Measurements from ENCODE around the gene KLF3. TPM values are rescaled to one million over a fixed set of nuclear protein-coding genes. Genes with fewer than 3 reads are reported as not detected.
A peak's percentile ranks its signal among the peaks of the same experiment; 100 is the strongest.

The KLF3 gene
- total RNA-seq, 1 donor from 2014 or later = 60.9 TPM

DNA sequence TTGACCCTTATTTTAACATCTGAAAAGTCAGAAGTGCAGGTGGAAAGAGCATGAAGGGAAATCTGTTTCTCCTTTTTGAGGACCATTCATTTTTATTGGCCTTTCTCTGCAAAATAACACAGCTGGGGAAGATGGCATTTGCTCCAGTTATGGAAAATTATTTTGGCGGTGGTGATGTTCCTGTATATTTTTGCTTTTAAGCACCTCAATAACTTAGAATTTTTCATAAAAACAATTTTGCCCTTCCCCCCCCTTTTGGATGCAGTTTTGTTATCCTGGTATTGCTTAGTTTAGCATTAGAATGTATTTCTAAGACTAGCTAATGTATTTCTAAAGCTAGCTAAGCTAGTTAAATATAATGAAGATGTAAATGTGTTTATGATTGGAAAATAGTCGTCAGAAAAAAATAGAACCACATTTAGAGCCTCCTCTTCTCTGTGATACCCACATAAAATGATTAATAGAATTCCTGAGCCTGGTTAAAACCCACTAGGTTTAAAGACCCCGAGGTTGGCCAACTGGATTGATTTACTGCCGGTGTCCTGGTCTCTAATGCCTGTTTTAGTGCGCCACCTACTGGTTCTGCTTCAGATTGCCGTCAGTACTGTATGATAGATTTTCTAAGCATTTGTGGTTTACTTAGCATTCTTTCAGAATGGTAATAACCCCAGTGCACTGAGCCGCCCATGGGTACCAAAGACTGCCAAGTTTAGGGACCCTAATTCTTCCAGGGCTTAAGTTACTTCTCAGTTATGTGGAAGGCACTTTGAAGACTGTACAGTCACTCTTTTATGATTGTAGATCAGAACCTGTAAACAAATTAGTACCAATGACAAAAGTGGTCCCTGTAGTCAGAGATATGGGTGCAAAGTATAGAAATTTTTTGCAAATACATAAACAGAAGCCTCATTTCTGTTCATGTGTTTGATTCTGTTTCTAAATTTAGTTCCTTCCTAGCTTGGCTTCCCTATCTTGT, 11.4 kb downstream of the KLF3 start:
- Mint-ChIP-seq H3K4me3 (peak overlapping the region; percentile 22), H3K4me1 (peaks cover 68% of the 10 kb centered on the region), H3K36me3 (peaks cover 16% of the 10 kb centered on the region), H3K9me3 (peaks cover 5% of the 10 kb centered on the region), H3K27me3 (ENCODE audit: low read depth) (no peaks in the 10 kb centered on the region), H3K27ac (peak overlapping the region; percentile 87)
- peak; percentile 51 to 80 for DNase-seq (ENCODE audit: low spot score in 2 of 2, unreplicated experiment in 2 of 2)
- TF ChIP-seq, protein P1, sequence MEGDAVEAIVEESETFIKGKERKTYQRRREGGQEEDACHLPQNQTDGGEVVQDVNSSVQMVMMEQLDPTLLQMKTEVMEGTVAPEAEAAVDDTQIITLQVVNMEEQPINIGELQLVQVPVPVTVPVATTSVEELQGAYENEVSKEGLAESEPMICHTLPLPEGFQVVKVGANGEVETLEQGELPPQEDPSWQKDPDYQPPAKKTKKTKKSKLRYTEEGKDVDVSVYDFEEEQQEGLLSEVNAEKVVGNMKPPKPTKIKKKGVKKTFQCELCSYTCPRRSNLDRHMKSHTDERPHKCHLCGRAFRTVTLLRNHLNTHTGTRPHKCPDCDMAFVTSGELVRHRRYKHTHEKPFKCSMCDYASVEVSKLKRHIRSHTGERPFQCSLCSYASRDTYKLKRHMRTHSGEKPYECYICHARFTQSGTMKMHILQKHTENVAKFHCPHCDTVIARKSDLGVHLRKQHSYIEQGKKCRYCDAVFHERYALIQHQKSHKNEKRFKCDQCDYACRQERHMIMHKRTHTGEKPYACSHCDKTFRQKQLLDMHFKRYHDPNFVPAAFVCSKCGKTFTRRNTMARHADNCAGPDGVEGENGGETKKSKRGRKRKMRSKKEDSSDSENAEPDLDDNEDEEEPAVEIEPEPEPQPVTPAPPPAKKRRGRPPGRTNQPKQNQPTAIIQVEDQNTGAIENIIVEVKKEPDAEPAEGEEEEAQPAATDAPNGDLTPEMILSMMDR (IDR thresholded peaks at IDR 0.05; ENCODE audit: unreplicated experiment) = peak; percentile 94

DNA sequence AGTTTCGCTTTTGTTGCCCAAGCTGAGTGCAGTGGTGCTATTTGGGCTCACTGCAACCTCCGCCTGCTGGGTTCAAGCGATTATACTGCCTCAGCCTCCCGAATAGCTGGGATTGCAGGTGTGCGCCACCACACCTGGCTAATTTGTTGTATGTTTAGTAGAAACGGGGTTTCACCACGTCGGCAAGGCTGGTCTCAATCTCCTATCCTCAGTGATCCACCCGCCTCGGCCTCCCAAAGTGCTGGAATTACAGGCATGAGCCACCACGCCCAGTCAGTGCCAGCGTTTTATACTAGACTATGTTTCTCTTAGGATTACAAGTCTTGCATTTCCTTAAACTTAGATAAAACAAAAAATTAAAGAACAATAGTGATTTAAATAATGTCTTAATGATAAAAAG, 13.0 kb downstream of the KLF3 start:
- TF ChIP-seq, protein P1 (IDR thresholded peaks at IDR 0.05; ENCODE audit: unreplicated experiment) = no peak
- Mint-ChIP-seq H3K27ac (no peak overlapping the region), H3K9me3 (peaks cover 5% of the 10 kb centered on the region), H3K4me3 (no peak overlapping the region), H3K27me3 (ENCODE audit: low read depth) (no peaks in the 10 kb centered on the region), H3K4me1 (peaks cover 59% of the 10 kb centered on the region), H3K36me3 (peaks cover 25% of the 10 kb centered on the region)
- DNase-seq (ENCODE audit: low spot score in 2 of 2, unreplicated experiment in 2 of 2) = no peak

DNA sequence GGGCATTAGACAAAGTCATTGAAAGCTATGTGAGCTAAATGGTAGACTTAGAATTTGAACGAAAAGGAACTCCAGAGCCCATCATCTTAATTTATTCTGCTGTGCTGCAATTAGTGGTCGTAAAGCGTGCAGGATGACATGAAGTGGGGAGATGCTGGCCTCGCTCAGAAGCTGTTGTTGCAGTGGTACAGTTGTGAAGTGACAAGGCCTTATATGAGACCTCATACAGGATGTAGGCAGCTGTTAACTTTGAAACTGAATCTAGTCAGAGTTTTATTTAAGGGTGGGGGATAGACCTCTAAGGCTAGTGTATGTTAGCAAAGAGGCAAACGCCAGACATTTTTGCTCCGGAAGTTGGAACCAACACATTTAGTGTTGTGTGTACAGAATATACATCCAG, 13.4 kb downstream of the KLF3 start:
- Mint-ChIP-seq H3K4me3 (no peak overlapping the region), H3K4me1 (peaks cover 54% of the 10 kb centered on the region), H3K9me3 (peaks cover 5% of the 10 kb centered on the region), H3K27ac (peak overlapping the region; percentile 48), H3K36me3 (peaks cover 28% of the 10 kb centered on the region), H3K27me3 (ENCODE audit: low read depth) (no peaks in the 10 kb centered on the region)
- TF ChIP-seq, protein P1 (IDR thresholded peaks at IDR 0.05; ENCODE audit: unreplicated experiment) = no peak
- DNase-seq (ENCODE audit: low spot score in 2 of 2, unreplicated experiment in 2 of 2) = no peak

DNA sequence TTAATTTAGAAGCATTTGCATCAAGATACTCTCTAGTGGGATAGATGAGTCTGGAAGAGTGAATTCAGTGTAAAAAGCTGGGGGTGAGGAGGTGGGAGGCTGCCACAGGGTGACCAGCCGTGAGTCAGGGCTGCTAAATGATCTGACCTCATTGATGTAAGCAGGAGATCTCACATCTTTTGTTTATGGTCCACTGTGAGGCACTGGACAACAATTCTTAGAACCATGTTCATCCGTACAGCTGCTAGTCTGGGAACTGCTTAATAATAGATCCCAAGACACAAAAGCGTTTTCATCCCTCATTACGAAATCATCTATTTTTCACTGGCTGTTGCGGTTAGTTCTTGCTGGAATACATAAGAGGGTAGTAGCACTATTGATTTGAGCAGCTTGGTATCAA, 14.1 kb downstream of the KLF3 start:
- TF ChIP-seq, protein P1 (IDR thresholded peaks at IDR 0.05; ENCODE audit: unreplicated experiment) = no peak
- Mint-ChIP-seq H3K36me3 (peaks cover 28% of the 10 kb centered on the region), H3K27ac (peak overlapping the region; percentile 13), H3K4me3 (no peak overlapping the region), H3K9me3 (peaks cover 5% of the 10 kb centered on the region), H3K27me3 (ENCODE audit: low read depth) (no peaks in the 10 kb centered on the region), H3K4me1 (peaks cover 50% of the 10 kb centered on the region)
- DNase-seq (ENCODE audit: low spot score in 2 of 2, unreplicated experiment in 2 of 2) = no peak

DNA sequence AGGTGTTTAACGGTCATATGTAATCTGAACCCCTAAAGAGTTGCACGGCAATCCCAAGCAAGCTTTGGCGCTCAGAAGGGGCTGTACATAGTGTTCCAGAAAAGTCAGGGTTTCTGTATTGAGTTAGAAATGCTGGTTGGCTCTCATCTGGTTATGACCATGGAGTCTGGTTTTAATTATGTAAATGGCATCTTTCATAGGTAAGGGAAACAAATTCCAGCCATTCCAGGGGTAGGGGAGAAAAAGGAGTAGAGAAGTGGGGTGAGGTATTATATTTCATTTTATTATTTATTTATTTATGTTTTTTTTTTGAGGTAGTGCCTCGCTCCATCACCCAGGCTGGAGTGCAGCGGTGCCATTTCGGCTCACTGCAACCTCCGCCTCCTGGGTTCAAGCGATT, 15.9 kb downstream of the KLF3 start:
- Mint-ChIP-seq H3K27me3 (ENCODE audit: low read depth) (no peaks in the 10 kb centered on the region), H3K4me1 (peaks cover 34% of the 10 kb centered on the region), H3K27ac (peak overlapping the region; percentile 77), H3K9me3 (peaks cover 5% of the 10 kb centered on the region), H3K4me3 (no peak overlapping the region), H3K36me3 (peaks cover 31% of the 10 kb centered on the region)
- DNase-seq (ENCODE audit: low spot score in 2 of 2, unreplicated experiment in 2 of 2) = no peak
- TF ChIP-seq, protein P1 (IDR thresholded peaks at IDR 0.05; ENCODE audit: unreplicated experiment) = no peak
